ENCODE data around the gene MAPK12. TPM values are rescaled to one million over a fixed set of nuclear protein-coding genes. Genes with fewer than 3 reads are reported as not detected.
A peak's percentile ranks its signal among the peaks of the same experiment; 100 is the strongest.

MAPK12 gene
- total and polyA plus RNA-seq, 2 donors (not counting 1 experiment from before 2014, with no cell fraction given) = 6.5 to 7.8 TPM

- Histone ChIP-seq H3K4me3 (ENCODE audit: control extremely low read depth in 1 of 5, extremely low read depth in 1 of 5, insufficient read depth in 1 of 5, low read depth in 2 of 5, low read length in 4 of 5) (no peak overlapping the region), H3K79me2 (ENCODE audit: control insufficient read depth, insufficient read depth, low read length) (no peaks in the 10 kb centered on the region), H2AFZ (ENCODE audit: insufficient read depth, low read depth, low read length, poor library complexity, severe bottlenecking) (no peak overlapping the region), H3K36me3 (replicated peaks in 1 of 2; ENCODE audit: control extremely low read depth in 1 of 2, control insufficient read depth in 1 of 2, extremely low read depth in 1 of 2, insufficient read depth in 2 of 2, low read length in 1 of 2) (no peaks in the 10 kb centered on the region), H3K27me3 (replicated peaks in 1 of 4; ENCODE audit: control extremely low read depth in 1 of 4, control insufficient read depth in 3 of 4, insufficient read depth in 4 of 4, low read length in 3 of 4) (peaks cover 0 to 31% (median 7%) of the 10 kb centered on the region in 4 experiments), H3K4me1 (ENCODE audit: control insufficient read depth in 2 of 2, insufficient read depth in 2 of 2, low read length in 2 of 2) (peaks cover 88 to 92% of the 10 kb centered on the region in 2 donors), H3K9ac (ENCODE audit: low read length) (peak overlapping the region; percentile 31), H4K20me1 (ENCODE audit: control insufficient read depth, insufficient read depth, low read length, poor library complexity, severe bottlenecking) (no peaks in the 10 kb centered on the region), H3K4me2 (replicated peaks; ENCODE audit: low read depth, low read length, poor library complexity, severe bottlenecking) (peak overlapping the region; percentile 95), H3K9me3 (ENCODE audit: control extremely low read depth in 1 of 3, control insufficient read depth in 2 of 3, insufficient read depth in 1 of 3, low read length in 2 of 3) (peaks cover 0 to 7% (median 0%) of the 10 kb centered on the region in 3 donors), H3K27ac (ENCODE audit: low read length in 2 of 2) (peak overlapping the region in 1 of 2 donors; percentile 34)
- peak overlapping the region; percentile 84 for H3K4me3 Mint-ChIP-seq
- intact Hi-C loops (cut with micrococcal nuclease) = no loop called here
- DNase-seq (no peak), ATAC-seq (ENCODE audit: low read depth) (peak; percentile 34)
- peaks cover 58% of the 10 kb centered on the region for H3K4me1 Mint-ChIP-seq
- TF ChIP-seq CTCF (IDR thresholded peaks at IDR 0.05) (no peak), EZH2 (IDR thresholded peaks at IDR 0.05; ENCODE audit: borderline replicate concordance, insufficient read depth, low read depth, low read length, poor library complexity, severe bottlenecking) (no peak)
- H3K27ac Mint-ChIP-seq = peak overlapping the region; percentile 82
- POLR2A ChIA-PET = interaction anchor here (1.3 to 7.5 kb wide), 3 partner anchors 11 to 317 kb away, joined by 3 to 61 read pairs (median 53); no protein-coding TSS in a partner anchor
- WGBS (ENCODE audit: insufficient coverage) = 50% methylated on average over 19 of the region's 22 CpGs
- H3K27me3 Mint-ChIP-seq = peaks cover 5% of the 10 kb centered on the region
- CTCF ChIA-PET = interaction anchor here (0.8 to 3.1 kb wide), 6 partner anchors 10 to 29 kb away, joined by 3 to 19 read pairs (median 8); partner anchors contain the start of gene DENND6B
- H3K9me3 Mint-ChIP-seq (ENCODE audit: insufficient read depth) = no peaks in the 10 kb centered on the region
These were observed 43.3 kb upstream of the MAPK12 start for GRCh38 chr22:50304528-50305392.

All from B cell (primary cell).